ENCODE data around the gene MCUB.

GRCh38 chr4:109615742-109616141 is 55.7 kb downstream of the MCUB start:
- TF ChIP-seq CTCF (IDR thresholded peaks at IDR 0.05) (no peak), POLR2A (IDR thresholded peaks at IDR 0.05) (no peak)

Measured in testis (tissue), 2 donors.